ENCODE data around the gene PGAP6.

GRCh38 chr16:426906-427249 is 45.1 kb upstream of the PGAP6 start:
- no peak for TF ChIP-seq POLR2A (IDR thresholded peaks at IDR 0.05)
- no peak for TF ChIP-seq CTCF (IDR thresholded peaks at IDR 0.05)
